Right atrium auricular region (tissue), 2 donors: Measurements from ENCODE around the gene TNNT3. TPM values are rescaled to one million over a fixed set of nuclear protein-coding genes. Genes with fewer than 3 reads are reported as not detected.

Source experiments
- DNase-seq: peaks from one replicate; pipeline ENCODE4 v3.0.0-alpha.2; 2019; ENCODE audit warnings: low spot score
- H3K27ac ChIP-seq, 2 donors: fragments of 200-600 bp; sonication (generic); 1 replicate in 1 of 2; 2 replicates in 1 of 2; pipeline ENCODE4 v1.5.1; 2016 to 2019
- H3K27me3 ChIP-seq, 2 donors: fragments of 200-600 bp; sonication (generic); one replicate each; pipeline versions ENCODE4 v1.5.1 to v1.6.0; 2017 to 2019
- H3K36me3 ChIP-seq: fragments of 200-600 bp; sonication (generic); one replicate; pipeline ENCODE4 v1.5.1; 2016
- H3K4me1 ChIP-seq, 2 donors: fragments of 200-600 bp; sonication (generic); one replicate each; pipeline versions ENCODE4 v1.5.1 to v1.6.0; 2017 to 2019
- H3K4me3 ChIP-seq, 2 donors: fragments of 200-600 bp; sonication (generic); 1 replicate in 1 of 2; 2 replicates in 1 of 2; pipeline ENCODE4 v1.5.1; 2017 to 2019; ENCODE audit warnings: mild to moderate bottlenecking in 1 of 2, moderate library complexity in 1 of 2
- H3K9me3 ChIP-seq, 2 donors: fragments of 200-600 bp; sonication (generic); one replicate each; pipeline ENCODE4 v1.5.1; 2019
- total RNA-seq, 2 donors: library from RNA; depleted of rRNA; stranded (reverse); fragments of >200 nt; gene quantifications; one replicate each; pipeline ENCODE4 v1.1.0, GENCODE V29; 2016
- TF ChIP-seq, protein P1 (sequence below), 2 donors: fragments of 200-600 bp; sonication (generic); IDR thresholded peaks; one replicate each; pipeline ENCODE4 v1.5.1; 2019; ENCODE audit warnings: antibody characterized with exemption in 2 of 2

TNNT3 gene
- total RNA-seq, 2 donors from 2014 or later = 12.8 to 16.4 TPM

DNA sequence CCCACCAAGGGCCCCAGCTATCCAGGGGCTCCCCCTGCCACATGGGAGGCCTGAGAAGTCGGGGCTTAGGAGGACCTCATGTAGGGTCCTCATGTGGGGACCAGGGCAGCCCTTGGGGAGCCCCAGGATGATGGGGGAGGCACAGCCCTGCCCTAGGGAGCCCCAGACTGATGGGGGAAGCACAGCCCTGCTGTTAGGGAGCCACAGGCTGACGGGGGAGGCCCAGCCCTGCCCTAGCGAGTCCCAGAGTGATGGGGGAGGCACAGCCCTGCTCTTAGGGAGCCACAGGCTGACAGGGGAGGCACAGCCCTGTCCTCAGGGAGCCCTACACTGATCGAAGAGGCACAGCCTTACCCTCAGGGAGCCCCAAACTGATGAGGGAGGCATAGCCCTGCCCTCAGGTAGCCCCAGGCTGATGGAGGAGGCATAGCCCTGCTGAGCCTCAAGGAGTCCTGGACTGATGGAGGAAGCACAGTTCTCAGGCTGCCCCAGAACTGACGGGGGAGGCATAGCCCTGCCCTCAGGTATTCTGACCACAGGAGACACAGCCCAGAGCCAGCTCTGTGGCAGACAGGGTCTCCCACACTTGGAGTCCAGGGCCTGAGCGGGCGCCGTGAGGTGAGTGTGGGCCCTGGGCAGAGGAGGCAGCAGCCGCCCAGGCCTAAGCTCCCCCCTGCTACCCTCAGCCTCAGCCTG is 38.6 kb upstream of the TNNT3 start:
- H3K27ac ChIP-seq = peak overlapping the region; percentile 91 to 95
- TF ChIP-seq, protein P1, sequence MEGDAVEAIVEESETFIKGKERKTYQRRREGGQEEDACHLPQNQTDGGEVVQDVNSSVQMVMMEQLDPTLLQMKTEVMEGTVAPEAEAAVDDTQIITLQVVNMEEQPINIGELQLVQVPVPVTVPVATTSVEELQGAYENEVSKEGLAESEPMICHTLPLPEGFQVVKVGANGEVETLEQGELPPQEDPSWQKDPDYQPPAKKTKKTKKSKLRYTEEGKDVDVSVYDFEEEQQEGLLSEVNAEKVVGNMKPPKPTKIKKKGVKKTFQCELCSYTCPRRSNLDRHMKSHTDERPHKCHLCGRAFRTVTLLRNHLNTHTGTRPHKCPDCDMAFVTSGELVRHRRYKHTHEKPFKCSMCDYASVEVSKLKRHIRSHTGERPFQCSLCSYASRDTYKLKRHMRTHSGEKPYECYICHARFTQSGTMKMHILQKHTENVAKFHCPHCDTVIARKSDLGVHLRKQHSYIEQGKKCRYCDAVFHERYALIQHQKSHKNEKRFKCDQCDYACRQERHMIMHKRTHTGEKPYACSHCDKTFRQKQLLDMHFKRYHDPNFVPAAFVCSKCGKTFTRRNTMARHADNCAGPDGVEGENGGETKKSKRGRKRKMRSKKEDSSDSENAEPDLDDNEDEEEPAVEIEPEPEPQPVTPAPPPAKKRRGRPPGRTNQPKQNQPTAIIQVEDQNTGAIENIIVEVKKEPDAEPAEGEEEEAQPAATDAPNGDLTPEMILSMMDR (IDR thresholded peaks at IDR 0.05) = no peak
- H3K4me1 ChIP-seq = peaks cover 0 to 65% of the 10 kb centered on the region in 2 donors
- no peak for DNase-seq
- H3K9me3 ChIP-seq = no peaks in the 10 kb centered on the region
- H3K27me3 ChIP-seq = no peaks in the 10 kb centered on the region
- H3K4me3 ChIP-seq = no peak overlapping the region
- peaks cover 13% of the 10 kb centered on the region for H3K36me3 ChIP-seq

DNA sequence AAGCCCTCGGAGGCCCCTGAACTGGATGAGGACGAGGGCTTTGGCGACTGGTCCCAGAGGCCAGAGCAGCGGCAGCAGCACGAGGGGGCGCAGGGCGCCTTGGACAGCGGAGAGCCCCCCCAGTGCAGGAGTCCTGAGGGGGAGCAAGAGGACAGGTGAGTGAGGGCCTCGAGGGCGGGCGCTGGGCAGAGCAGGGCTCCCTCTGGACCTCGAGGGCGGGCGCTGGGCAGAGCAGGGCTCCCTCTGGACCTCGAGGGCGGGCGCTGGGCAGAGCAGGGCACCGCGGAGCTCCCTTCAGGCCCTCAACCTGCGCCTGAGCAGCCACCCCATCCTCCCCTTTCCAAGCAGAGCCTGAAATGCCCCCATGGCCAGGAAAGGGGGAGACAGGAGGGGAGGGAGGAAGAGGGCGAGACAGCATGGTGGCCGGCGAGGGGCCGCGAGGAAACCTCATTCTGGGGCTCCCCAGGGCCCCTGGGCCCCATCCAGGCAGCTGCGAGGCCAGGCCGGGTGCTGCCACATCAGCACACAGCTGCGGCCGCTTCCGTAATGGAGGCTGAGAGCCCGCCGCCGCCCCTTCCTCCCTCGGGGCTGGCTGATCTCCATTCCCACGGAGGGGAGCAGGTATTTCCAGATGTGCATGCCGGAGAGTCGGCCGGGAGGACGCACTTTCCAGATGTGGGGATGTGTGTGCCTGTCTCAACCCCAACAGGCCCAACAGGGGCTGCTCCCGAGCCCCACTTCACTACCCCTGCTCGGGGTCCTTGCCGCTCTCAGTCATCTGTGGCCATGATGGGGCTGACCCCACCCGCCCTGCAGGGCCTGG is 37.9 kb upstream of the TNNT3 start:
- Histone ChIP-seq H3K27ac (peak overlapping the region; percentile 91 to 95), H3K9me3 (no peaks in the 10 kb centered on the region), H3K4me3 (no peak overlapping the region), H3K4me1 (peaks cover 0 to 58% of the 10 kb centered on the region in 2 donors), H3K27me3 (no peaks in the 10 kb centered on the region), H3K36me3 (peaks cover 13% of the 10 kb centered on the region)
- TF ChIP-seq, protein P1 (IDR thresholded peaks at IDR 0.05) = no peak
- no peak for DNase-seq

DNA sequence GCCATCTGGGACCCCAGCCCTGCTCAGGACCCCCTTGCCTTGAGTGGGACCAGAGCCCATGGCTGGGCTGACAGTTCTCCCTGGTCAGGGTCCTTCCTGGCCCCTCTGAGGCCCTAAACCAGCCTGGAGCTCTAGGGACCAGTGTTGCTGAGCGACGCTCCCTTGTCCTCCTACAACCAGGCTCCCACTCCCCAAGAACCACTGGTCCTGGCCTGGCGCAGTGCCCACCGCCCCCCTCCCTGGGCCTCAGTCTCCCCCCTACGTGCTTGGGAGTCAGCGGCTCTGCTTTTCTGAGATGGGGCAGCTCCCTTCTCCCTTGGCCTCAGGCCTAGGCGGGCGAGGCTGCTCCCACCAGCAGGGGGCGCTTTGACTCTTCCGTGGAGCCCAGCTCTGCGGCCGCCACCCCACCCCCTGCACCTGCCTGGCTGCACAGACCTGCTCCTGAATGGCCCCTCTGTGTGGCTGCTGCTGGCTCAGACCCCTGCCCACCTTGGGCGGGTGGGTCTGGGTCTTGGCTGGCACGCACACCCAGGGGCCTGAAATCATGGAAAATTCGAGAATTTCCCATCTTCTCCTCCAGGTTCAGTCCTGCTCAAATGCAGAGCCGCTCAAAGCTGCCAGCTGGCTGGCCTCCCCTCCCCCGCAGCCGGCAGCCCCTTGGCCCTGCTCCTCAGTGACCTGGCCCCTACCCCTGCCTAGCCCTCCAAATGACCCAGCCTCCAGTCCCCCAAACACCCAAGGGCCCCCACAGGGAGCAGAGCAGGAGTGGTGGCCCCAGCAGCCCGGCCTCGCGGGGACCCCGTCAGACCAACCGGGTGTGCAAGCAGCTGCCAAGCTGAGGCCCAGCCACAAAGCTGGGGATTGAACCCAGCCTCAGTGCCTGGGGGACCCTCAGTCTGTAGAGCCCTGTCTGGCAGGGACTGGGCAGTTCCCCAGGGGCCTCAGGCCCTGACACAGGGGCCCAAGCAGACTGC is 37.0 kb upstream of the TNNT3 start:
- no peaks in the 10 kb centered on the region for H3K27me3 ChIP-seq
- no peak for DNase-seq
- peaks cover 13% of the 10 kb centered on the region for H3K36me3 ChIP-seq
- peaks cover 0 to 49% of the 10 kb centered on the region in 2 donors for H3K4me1 ChIP-seq
- no peak overlapping the region for H3K4me3 ChIP-seq
- TF ChIP-seq, protein P1 (IDR thresholded peaks at IDR 0.05) = peak; percentile 87 to 97
- no peaks in the 10 kb centered on the region for H3K9me3 ChIP-seq
- peak overlapping the region; percentile 91 to 95 for H3K27ac ChIP-seq

DNA sequence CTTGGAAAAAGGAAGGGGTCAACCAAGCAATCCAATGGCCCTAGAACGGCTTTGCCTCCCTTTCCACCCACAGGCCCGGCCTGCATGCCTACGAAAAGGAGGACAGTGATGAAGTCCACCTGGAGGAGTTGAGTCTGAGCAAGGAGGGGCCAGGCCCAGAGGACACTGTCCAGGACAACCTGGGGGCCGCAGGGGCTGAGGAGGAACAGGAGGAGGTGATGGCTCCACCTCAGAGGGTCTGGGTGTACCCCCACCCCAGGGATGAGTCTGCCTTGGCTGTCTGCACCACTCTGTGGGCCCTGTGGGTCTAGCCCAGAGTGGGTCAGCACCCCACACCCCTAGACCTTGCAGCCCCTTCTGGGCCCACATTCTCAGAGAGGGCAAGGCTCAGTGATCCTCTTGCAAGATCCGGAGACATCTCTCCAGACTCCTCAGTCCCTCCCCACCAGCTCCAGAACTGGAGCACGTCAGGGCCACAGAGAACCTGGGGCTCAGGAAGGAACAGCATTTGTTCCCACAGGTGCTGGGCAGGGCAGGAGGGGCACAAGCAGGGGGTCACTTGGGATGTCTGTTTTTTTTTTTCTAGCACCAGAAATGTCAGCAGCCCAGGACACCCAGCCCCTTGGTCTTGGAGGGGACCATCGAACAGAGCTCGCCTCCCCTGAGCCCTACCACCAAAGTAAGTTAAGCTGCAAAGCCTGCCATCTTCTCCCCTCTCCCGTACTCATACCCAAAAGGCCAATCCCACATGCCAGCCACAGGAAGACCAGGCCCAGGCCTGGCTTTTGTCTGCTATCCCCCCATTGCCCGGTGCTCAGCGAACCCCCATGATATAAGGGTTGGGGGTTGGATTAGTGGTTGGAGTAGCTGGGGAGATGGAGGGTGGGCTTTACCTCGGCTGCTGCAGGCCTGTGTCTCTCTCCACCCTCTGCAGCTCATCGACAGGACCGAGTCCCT is 35.9 kb upstream of the TNNT3 start:
- H3K4me1 ChIP-seq = peaks cover 0 to 44% of the 10 kb centered on the region in 2 donors
- H3K27me3 ChIP-seq = no peaks in the 10 kb centered on the region
- H3K9me3 ChIP-seq = no peaks in the 10 kb centered on the region
- no peak overlapping the region for H3K4me3 ChIP-seq
- peak overlapping the region in 1 of 2 donors; percentile 91 for H3K27ac ChIP-seq
- H3K36me3 ChIP-seq = peaks cover 17% of the 10 kb centered on the region
- DNase-seq = no peak
- TF ChIP-seq, protein P1 (IDR thresholded peaks at IDR 0.05) = no peak
